PC-9 (cell line): Measurements from ENCODE around the gene ZBTB14.

Experiments used
- EZH2 ChIP-seq: fragments of 200-600 bp; sonication (generic); IDR thresholded peaks from 2 replicates; pipeline ENCODE4 v1.8.0; 2017; ENCODE audit warnings: antibody characterized with exemption, low read depth
- TF ChIP-seq, protein P1 (sequence below): fragments of 200-600 bp; sonication (generic); conservative IDR thresholded peaks from 2 replicates; pipeline ENCODE4 v1.6.1; 2017; ENCODE audit warnings: mixed run types, antibody characterized with exemption, mild to moderate bottlenecking, moderate library complexity

DNA sequence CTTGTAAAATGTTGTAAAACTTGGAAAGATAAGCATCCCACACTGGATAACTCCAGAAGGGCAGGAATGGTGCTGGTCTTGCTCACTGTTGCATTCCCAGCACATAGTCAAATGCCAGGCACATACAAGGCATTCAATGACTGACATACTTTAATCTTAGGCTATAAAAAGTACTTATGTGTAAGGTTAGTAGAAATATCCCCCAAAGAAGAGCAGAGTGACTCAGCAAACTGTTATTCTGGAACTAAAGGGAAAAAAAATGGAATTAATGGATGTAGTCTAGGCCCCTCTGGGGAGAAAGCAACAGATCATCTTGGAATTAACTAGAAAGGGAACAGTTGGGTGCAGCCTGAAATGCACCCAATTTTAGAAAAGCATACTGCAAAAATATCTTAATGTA lies 9.0 kb downstream of the ZBTB14 start:
- TF ChIP-seq, protein P1, sequence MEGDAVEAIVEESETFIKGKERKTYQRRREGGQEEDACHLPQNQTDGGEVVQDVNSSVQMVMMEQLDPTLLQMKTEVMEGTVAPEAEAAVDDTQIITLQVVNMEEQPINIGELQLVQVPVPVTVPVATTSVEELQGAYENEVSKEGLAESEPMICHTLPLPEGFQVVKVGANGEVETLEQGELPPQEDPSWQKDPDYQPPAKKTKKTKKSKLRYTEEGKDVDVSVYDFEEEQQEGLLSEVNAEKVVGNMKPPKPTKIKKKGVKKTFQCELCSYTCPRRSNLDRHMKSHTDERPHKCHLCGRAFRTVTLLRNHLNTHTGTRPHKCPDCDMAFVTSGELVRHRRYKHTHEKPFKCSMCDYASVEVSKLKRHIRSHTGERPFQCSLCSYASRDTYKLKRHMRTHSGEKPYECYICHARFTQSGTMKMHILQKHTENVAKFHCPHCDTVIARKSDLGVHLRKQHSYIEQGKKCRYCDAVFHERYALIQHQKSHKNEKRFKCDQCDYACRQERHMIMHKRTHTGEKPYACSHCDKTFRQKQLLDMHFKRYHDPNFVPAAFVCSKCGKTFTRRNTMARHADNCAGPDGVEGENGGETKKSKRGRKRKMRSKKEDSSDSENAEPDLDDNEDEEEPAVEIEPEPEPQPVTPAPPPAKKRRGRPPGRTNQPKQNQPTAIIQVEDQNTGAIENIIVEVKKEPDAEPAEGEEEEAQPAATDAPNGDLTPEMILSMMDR, result no peak
- TF ChIP-seq EZH2, result no peak
